ENCODE data around the gene KLF11.

The KLF11 gene

DNA sequence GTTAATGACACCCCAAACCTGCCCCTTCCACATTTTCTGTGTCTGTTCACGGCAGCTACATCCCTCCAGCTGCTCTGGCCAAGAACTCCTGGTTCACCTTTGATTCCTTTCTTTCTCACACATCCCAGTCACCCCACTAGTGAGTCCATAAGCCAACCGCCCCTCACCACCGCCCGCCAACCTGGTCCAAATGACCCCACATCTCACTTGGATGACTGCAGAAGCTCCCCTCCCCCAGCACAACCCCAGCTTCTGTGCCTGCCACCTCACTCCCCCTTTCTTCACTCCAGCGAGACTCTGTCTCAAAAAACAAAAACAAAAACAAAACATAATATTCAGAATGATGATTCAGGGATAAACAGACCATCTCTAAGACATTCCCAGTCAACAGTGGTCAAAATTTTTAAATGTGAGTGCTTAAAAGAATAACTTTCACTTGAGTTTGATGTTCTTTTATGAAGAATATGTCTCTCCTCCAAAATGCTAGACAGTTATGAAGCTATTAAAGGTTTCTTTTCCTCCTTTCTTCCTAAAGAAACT is 33.7 kb downstream of the KLF11 start:
- H3K79me2 ChIP-seq (ENCODE audit: control insufficient read depth, low read length): no peaks in the 10 kb centered on the region
- peaks cover 10% of the 10 kb centered on the region for H3F3A ChIP-seq (ENCODE audit: control insufficient read depth, insufficient read depth)
- peaks cover 42% of the 10 kb centered on the region for H3K4me1 ChIP-seq (ENCODE audit: control insufficient read depth, low read length)
- no peak overlapping the region for H3K27ac ChIP-seq (ENCODE audit: low read depth, low read length)
- no peak overlapping the region for H3K4me2 ChIP-seq (ENCODE audit: low read length)
- no peaks in the 10 kb centered on the region for H3K36me3 ChIP-seq (ENCODE audit: control insufficient read depth, low read length)
- TF ChIP-seq, protein P1, sequence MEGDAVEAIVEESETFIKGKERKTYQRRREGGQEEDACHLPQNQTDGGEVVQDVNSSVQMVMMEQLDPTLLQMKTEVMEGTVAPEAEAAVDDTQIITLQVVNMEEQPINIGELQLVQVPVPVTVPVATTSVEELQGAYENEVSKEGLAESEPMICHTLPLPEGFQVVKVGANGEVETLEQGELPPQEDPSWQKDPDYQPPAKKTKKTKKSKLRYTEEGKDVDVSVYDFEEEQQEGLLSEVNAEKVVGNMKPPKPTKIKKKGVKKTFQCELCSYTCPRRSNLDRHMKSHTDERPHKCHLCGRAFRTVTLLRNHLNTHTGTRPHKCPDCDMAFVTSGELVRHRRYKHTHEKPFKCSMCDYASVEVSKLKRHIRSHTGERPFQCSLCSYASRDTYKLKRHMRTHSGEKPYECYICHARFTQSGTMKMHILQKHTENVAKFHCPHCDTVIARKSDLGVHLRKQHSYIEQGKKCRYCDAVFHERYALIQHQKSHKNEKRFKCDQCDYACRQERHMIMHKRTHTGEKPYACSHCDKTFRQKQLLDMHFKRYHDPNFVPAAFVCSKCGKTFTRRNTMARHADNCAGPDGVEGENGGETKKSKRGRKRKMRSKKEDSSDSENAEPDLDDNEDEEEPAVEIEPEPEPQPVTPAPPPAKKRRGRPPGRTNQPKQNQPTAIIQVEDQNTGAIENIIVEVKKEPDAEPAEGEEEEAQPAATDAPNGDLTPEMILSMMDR (IDR thresholded peaks at IDR 0.05; ENCODE audit: low read depth, low read length, poor library complexity, severe bottlenecking): no peak
- no peak for TF ChIP-seq EZH2phosphoT487 (IDR thresholded peaks at IDR 0.05; ENCODE audit: borderline replicate concordance, low read length)
- H3K4me3 ChIP-seq (ENCODE audit: low read length): no peak overlapping the region
- H3K9me3 ChIP-seq (ENCODE audit: control insufficient read depth, insufficient read depth, low read length): no peaks in the 10 kb centered on the region
- no peaks in the 10 kb centered on the region for H3K9me2 ChIP-seq (replicated peaks; ENCODE audit: control insufficient read depth, low read length)
- peaks cover 24% of the 10 kb centered on the region for H3K27me3 ChIP-seq (ENCODE audit: control insufficient read depth, low read length)
- H4K20me1 ChIP-seq (ENCODE audit: control insufficient read depth, insufficient read depth, low read depth, low read length): no peaks in the 10 kb centered on the region

DNA sequence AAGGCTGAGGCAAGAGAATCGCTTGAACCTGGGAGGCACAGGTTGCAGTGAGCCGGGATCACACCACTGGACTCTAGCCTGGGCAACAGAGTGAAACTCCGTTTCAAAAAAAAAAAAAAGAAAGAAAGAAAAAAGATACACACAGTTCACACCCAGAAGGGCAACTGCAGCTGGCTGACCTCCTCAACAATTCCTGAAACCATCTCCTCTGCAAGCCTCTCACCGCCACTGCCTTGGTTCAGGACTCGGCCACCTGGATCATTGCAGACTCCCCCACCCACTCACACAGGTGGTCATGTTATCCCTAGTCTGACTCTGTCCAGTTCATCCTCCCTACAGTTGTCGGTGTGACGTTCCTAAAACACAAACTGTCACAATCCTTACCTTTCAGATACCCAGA is 34.7 kb downstream of the KLF11 start:
- Histone ChIP-seq H3K27me3 (ENCODE audit: control insufficient read depth, low read length) (peaks cover 24% of the 10 kb centered on the region), H3K4me1 (ENCODE audit: control insufficient read depth, low read length) (peaks cover 43% of the 10 kb centered on the region), H3K4me3 (ENCODE audit: low read length) (no peak overlapping the region), H3K9me3 (ENCODE audit: control insufficient read depth, insufficient read depth, low read length) (no peaks in the 10 kb centered on the region), H4K20me1 (ENCODE audit: control insufficient read depth, insufficient read depth, low read depth, low read length) (no peaks in the 10 kb centered on the region), H3K36me3 (ENCODE audit: control insufficient read depth, low read length) (no peaks in the 10 kb centered on the region), H3K9me2 (replicated peaks; ENCODE audit: control insufficient read depth, low read length) (no peaks in the 10 kb centered on the region), H3K79me2 (ENCODE audit: control insufficient read depth, low read length) (no peaks in the 10 kb centered on the region), H3F3A (ENCODE audit: control insufficient read depth, insufficient read depth) (peaks cover 18% of the 10 kb centered on the region), H3K4me2 (ENCODE audit: low read length) (no peak overlapping the region), H3K27ac (ENCODE audit: low read depth, low read length) (no peak overlapping the region)
- TF ChIP-seq EZH2phosphoT487 (IDR thresholded peaks at IDR 0.05; ENCODE audit: borderline replicate concordance, low read length): no peak
- TF ChIP-seq, protein P1 (IDR thresholded peaks at IDR 0.05; ENCODE audit: low read depth, low read length, poor library complexity, severe bottlenecking): no peak

DNA sequence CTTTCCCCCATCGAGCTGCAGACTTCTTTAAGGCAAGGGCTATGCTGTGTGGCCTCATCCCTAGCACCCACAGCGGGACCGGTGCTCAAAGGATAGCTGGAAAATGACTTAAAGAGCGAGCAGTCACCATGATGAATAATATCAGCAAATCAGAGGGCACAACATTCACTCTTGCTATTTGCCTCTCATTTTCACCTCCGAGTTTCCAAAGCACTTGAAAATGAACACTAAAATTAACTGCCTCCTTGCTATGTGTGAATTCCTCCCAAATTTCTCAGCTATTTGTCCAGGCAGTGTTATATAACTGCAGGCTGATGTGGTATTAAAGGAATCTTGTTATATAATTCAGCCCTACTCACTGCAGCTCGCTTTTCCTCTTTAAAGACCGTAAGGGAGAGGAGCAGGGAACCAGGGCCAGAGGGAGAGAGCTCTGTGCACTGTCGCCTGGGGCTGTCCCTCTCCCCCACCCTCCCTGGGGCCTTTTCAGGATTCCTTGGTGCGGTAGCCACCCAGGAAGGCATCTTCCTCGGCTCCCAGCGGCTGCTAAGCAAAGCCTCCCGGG is 35.4 kb downstream of the KLF11 start:
- Histone ChIP-seq H3K4me1 (ENCODE audit: control insufficient read depth, low read length) (peaks cover 48% of the 10 kb centered on the region), H3K27ac (ENCODE audit: low read depth, low read length) (no peak overlapping the region), H3K9me2 (replicated peaks; ENCODE audit: control insufficient read depth, low read length) (no peaks in the 10 kb centered on the region), H3K36me3 (ENCODE audit: control insufficient read depth, low read length) (no peaks in the 10 kb centered on the region), H3K27me3 (ENCODE audit: control insufficient read depth, low read length) (peaks cover 24% of the 10 kb centered on the region), H3K79me2 (ENCODE audit: control insufficient read depth, low read length) (no peaks in the 10 kb centered on the region), H3K9me3 (ENCODE audit: control insufficient read depth, insufficient read depth, low read length) (no peaks in the 10 kb centered on the region), H3F3A (ENCODE audit: control insufficient read depth, insufficient read depth) (peaks cover 24% of the 10 kb centered on the region), H3K4me2 (ENCODE audit: low read length) (peak overlapping the region; percentile 64), H3K4me3 (ENCODE audit: low read length) (peak overlapping the region; percentile 74), H4K20me1 (ENCODE audit: control insufficient read depth, insufficient read depth, low read depth, low read length) (no peaks in the 10 kb centered on the region)
- TF ChIP-seq, protein P1 (IDR thresholded peaks at IDR 0.05; ENCODE audit: low read depth, low read length, poor library complexity, severe bottlenecking): no peak
- no peak for TF ChIP-seq EZH2phosphoT487 (IDR thresholded peaks at IDR 0.05; ENCODE audit: borderline replicate concordance, low read length)

Measured in DOHH2 (cell line).